Measurements from ENCODE around the gene CRKL.

GRCh38 chr22:20940904-20941385 is 23.7 kb downstream of the CRKL start:
- TF ChIP-seq, protein P1, sequence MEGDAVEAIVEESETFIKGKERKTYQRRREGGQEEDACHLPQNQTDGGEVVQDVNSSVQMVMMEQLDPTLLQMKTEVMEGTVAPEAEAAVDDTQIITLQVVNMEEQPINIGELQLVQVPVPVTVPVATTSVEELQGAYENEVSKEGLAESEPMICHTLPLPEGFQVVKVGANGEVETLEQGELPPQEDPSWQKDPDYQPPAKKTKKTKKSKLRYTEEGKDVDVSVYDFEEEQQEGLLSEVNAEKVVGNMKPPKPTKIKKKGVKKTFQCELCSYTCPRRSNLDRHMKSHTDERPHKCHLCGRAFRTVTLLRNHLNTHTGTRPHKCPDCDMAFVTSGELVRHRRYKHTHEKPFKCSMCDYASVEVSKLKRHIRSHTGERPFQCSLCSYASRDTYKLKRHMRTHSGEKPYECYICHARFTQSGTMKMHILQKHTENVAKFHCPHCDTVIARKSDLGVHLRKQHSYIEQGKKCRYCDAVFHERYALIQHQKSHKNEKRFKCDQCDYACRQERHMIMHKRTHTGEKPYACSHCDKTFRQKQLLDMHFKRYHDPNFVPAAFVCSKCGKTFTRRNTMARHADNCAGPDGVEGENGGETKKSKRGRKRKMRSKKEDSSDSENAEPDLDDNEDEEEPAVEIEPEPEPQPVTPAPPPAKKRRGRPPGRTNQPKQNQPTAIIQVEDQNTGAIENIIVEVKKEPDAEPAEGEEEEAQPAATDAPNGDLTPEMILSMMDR (conservative IDR thresholded peaks at IDR 0.05; ENCODE audit: low read depth, low read length) = no peak
- no peak for TF ChIP-seq EZH2phosphoT487 (IDR thresholded peaks at IDR 0.05; ENCODE audit: borderline replicate concordance, low read length)
- TF ChIP-seq EZH2 (IDR thresholded peaks at IDR 0.05; ENCODE audit: low read length, unreplicated experiment) = no peak
